HG02870 (cell line): Measurements from ENCODE around the gene KLHL21.
"Not testable (repeated sequence)": the region's sequence is repeated elsewhere in the genome, so short reads cannot be mapped to it uniquely, and the experiment has no call there.

Experiments
- ATAC-seq: cut with Tn5 transposase; IDR thresholded peaks from one replicate; pipeline ENCODE4 v1.9.1; 2021; ENCODE audit warnings: mild to moderate bottlenecking, moderate library complexity; ENCODE audit not compliant: unreplicated experiment

KLHL21 gene

GRCh38 chr1:6585081-6585722, 17.5 kb downstream of the KLHL21 start:
- no peak for ATAC-seq

- no peak for ATAC-seq
Observed at GRCh38 chr1:6584126-6585080, 18.3 kb downstream of the KLHL21 start.

DNA sequence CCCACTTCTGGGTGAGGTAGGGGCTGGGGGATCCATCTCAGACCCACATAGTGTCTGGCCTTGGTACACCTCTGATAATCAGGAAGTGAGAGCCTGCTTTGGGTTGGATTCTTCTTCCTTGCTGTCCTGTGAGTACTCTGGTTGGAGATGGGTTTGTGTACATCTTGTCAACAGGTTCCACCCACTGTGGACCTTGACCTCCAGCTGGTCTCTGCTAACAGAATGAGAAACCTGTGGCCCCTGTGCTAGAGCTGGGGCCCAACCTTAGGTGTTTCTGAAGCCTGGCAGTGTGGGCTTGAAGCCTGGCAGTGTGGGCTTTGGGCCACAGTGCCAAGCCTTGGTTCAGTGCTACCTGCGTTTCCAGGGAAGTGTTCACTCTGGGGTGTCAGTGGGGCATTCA, 20.3 kb downstream of the KLHL21 start:
- no peak for ATAC-seq

GRCh38 chr1:6581561-6582305, 20.9 kb downstream of the KLHL21 start:
- ATAC-seq, result no peak

DNA sequence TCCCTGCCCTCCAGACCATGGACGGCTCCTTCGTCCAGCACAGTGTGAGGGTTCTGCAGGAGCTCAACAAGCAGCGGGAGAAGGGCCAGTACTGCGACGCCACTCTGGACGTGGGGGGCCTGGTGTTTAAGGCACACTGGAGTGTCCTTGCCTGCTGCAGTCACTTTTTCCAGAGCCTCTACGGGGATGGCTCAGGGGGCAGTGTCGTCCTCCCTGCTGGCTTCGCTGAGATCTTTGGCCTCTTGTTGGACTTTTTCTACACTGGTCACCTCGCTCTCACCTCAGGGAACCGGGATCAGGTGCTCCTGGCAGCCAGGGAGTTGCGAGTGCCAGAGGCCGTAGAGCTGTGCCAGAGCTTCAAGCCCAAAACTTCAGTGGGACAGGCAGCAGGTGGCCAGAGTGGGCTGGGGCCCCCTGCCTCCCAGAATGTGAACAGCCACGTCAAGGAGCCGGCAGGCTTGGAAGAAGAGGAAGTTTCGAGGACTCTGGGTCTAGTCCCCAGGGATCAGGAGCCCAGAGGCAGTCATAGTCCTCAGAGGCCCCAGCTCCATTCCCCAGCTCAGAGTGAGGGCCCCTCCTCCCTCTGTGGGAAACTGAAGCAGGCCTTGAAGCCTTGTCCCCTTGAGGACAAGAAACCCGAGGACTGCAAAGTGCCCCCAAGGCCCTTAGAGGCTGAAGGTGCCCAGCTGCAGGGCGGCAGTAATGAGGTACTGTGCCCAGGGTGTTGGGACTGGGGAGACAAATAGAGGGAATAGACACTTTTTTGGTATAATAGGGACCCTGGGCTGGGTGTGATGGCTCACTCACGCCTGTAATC, 21.9 kb downstream of the KLHL21 start:
- no peak for ATAC-seq

DNA sequence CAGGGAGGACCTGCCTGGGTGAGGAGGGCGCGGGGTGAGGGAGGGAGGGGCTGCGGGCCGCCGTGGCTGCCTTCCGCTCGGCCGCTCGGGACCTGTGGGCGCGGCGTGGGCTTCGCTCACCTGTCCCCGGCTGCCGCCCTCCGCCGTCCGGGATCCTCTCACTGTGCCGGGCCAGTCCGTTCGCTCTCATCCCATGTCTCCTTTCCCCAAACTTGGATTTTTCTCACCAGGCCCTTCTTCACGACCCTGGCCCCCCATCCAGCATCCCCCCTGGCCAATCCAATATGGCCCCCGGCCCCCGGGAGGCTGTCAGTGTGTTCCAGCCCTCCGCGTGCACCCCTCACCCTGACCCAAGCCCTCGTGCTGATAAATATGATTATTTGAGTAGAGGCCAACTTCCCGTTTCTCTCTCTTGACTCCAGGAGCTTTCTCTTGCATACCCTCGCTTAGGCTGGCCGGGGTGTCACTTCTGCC, 22.5 kb downstream of the KLHL21 start:
- peak; percentile 19 for ATAC-seq

DNA sequence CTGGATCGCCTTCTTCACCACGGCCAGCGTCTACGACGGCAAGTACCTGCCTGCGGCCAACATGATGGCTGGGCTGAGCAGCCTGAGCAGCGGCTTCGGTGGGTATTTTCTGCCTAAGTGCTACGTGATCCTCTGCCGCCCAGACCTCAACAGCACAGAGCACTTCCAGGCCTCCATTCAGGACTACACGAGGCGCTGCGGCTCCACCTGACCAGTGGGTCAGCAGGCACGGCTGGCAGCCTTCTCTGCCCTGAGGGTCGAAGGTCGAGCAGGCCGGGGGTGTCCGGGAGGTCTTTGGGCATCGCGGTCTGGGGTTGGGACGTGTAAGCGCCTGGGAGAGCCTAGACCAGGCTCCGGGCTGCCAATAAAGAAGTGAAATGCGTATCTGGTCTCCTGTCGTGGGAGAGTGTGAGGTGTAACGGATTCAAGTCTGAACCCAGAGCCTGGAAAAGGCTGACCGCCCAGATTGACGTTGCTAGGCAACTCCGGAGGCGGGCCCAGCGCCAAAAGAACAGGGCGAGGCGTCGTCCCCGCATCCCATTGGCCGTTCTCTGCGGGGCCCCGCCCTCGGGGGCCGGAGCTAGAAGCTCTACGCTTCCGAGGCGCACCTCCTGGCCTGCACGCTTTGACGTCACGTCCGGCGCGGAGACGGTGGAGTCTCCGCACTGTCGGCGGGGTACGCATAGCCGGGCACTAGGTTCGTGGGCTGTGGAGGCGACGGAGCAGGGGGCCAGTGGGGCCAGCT, 23.1 kb downstream of the KLHL21 start, which contains the start of gene ZBTB48:
Gene ZBTB48, plus strand, starts transcription at position 621 of the 745 bp plus-strand sequence. CDS start 616 bp downstream, outside the sequence.
- ATAC-seq, result peak; percentile 93

DNA sequence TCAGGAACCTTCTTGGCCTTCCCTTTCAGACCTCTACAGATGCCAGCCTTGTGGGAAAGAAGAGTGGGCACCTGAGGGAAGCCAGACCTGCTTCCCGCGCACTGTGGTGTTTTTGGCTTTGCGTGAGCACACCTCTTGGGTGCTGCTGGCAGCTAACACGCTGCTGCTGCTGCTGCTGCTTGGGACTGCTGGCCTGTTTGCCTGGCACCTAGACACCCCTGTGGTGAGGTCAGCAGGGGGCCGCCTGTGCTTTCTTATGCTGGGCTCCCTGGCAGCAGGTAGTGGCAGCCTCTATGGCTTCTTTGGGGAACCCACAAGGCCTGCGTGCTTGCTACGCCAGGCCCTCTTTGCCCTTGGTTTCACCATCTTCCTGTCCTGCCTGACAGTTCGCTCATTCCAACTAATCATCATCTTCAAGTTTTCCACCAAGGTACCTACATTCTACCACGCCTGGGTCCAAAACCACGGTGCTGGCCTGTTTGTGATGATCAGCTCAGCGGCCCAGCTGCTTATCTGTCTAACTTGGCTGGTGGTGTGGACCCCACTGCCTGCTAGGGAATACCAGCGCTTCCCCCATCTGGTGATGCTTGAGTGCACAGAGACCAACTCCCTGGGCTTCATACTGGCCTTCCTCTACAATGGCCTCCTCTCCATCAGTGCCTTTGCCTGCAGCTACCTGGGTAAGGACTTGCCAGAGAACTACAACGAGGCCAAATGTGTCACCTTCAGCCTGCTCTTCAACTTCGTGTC, 23.9 kb downstream of the KLHL21 start:
- no peak for ATAC-seq

DNA sequence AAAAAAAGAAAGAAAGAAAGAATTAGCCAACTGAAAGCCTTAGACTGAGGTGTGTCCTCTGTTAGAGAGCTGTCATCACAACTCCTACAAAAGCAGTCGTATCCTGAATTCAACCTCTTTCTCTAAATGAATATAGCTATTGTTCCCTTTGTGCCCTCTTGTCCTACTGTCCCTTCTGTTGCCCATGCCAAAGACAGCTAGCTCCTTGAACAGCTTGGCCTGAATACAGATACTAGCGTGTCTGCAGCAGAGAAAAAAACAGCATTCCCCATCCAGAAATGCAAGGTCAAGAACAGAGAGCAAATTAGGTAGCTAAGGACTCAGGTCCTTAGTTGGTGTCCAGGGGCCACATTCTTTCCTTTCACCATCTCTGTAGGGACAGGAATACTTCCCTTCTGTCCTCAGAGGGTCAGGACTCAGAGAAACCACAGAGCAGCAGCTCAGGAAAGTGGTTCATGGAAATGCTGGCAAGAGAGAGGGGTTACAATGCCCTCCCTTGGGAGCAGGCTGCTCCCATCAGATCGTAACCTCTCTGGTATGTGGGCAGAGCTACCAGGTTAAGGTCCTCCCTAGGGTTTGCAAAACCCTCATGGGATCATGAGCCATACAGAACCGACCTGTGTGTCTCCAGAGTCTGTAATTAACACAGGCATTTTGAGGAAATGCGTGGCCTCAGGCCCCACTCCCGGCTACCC, 24.7 kb downstream of the KLHL21 start:
- no peak for ATAC-seq

GRCh38 chr1:6574818-6575217, 27.9 kb downstream of the KLHL21 start:
- ATAC-seq, result no peak

GRCh38 chr1:6574025-6574620, 28.5 kb downstream of the KLHL21 start:
- ATAC-seq, result no peak

DNA sequence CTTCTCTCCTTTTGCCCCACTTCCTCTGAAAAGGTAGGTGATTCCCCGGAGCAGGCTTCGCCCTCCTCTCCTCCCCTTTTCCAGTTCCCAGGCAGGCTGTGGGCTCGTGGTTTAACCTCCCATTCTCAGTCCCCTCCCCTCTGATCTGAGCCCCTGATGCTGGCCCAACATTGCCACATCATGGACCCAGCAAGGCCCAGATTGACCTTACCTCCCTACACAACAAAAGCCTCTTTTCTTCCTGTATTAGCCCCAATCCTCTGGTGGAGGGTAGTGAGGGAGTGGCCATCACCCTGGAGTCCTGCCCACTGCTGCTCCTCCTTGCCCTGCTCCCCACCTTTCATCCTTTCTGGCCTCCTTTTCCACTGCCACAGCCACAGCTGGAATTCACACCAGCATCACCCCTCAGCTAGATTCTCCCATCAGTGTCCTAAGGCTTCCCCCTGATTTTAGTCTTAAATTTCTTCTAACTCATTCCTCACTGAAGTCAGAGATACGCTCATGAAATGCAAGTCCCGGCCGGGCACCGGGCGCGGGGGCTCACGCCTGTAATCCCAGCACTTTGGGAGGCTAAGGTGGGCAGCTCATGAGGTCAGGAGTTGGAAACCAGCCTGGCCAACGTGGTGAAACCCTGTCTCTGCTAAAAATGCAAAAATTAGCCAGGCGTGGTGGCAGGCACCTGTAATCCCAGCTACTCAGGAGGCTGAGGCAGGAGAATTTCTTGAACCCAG, 29.9 kb downstream of the KLHL21 start:
- ATAC-seq, result no peak

DNA sequence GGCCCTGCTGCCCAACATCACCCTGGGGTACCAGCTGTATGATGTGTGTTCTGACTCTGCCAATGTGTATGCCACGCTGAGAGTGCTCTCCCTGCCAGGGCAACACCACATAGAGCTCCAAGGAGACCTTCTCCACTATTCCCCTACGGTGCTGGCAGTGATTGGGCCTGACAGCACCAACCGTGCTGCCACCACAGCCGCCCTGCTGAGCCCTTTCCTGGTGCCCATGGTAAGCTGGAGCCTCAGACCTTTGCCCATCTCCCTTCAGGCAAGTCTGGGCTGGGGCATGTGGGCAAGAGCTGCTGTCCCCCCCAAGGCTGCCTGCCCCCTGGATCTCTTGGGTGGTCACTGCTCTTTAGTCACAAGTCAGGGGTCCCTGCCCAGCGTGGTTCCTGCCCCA, 31.7 kb downstream of the KLHL21 start:
- ATAC-seq, result no peak

DNA sequence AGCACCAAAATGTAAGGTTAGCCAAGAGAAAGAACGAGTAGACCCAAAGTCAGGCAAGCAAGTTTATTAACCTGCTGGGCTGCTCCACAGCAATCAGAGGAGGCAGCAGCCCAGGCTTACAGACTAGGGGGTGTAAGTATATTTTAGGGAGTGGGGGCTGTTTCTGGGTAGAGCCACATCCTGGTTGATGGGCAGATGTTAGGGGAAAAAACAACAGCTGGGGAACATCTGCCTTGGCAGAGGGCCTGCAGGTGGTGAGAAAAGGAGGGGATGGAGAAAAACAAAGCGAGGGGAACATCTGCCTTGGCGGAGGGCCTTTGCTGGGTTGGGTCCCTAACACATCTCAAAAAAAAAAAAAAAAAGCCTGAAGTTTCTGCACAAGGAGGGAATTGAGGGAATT, 32.6 kb downstream of the KLHL21 start:
- no peak for ATAC-seq

- no peak for ATAC-seq
Observed at GRCh38 chr1:6569033-6569432, 33.6 kb downstream of the KLHL21 start.

DNA sequence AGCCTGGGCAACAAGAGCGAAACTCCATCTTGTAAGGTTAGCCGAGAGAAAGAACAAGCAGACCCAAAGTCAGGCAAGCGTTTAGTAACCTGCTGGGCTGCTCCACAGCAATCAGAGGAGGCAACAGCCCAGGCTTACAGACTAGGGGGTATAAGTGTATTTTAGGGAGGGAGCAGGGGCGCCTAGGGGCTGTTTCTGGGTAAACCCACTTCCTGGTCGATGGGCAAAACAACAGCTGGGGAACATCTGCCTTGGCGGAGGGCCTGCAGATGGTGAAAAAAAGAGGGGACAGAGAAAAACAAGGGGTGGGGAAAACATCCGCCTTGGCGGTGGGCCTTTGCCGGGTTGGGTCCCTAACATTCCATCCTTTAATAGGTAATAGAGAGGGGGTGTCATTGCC, 42.4 kb downstream of the KLHL21 start:
- no peak for ATAC-seq

DNA sequence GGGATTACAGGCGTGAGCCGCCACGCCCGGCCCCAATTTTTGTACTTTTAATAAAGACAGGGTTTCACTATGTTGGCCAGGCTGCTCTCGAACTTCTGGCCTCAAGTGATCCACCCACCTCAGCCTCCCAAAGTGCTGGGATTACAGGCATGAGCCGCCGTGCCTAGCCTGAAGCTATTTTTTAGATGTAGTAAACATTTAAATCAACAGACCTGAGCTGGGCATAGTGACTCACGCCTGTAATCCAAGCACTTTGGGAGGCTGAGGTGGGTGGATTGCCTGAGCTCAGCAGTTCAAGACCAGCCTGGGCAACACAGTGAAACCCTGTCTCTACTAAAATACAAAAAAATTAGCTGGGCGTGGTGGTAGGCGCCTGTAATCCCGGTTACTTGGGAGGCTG, 43.5 kb downstream of the KLHL21 start:
- ATAC-seq, result not testable (repeated sequence)
